Measurements from ENCODE around the gene PLCH1. TPM values are rescaled to one million over a fixed set of nuclear protein-coding genes. Genes with fewer than 3 reads are reported as not detected.

PLCH1 gene
- total and polyA plus RNA-seq, 3 experiments from 2014 or later = not detected

DNA sequence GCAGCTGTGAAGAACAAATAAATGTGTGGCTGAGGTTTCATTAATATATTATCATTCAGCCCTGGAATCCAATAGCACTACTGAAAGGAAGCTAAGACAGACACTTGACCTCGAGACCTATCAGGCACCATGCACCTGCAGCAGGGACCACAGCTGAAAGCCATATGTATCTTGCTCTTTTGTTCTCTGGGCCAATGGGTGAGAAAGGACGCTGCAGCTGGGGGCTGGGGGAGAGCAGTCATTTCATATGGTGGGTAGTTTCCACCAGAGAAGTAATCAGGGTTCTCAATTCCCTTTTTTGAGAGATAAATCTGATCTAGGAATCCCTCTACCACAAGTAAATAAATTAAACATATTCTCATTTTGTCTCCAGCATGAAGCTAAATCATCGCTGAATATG is 225.8 kb downstream of the PLCH1 start:
- Histone ChIP-seq H3K4me3 (ENCODE audit: low read length) (no peak overlapping the region), H3K9me3 (ENCODE audit: low read length) (no peaks in the 10 kb centered on the region), H3K27me3 (ENCODE audit: insufficient read depth, low read length, poor library complexity, severe bottlenecking) (no peaks in the 10 kb centered on the region), H3K4me1 (ENCODE audit: insufficient read depth, low read length) (no peaks in the 10 kb centered on the region), H3K27ac (ENCODE audit: low read depth, low read length) (no peak overlapping the region), H3K36me3 (ENCODE audit: insufficient read depth, low read length) (no peaks in the 10 kb centered on the region)
- CTCF ChIA-PET = no interaction called here
- Mint-ChIP-seq H3K4me1 (no peaks in the 10 kb centered on the region), H3K9me3 (peaks cover 0 to 2% (median 0%) of the 10 kb centered on the region in 5 donors), H3K27ac (no peak overlapping the region), H3K36me3 (no peaks in the 10 kb centered on the region), H3K27me3 (peaks cover 0 to 1% of the 10 kb centered on the region in 2 donors), H3K4me3 (no peak overlapping the region)
- POLR2A ChIA-PET = no interaction called here
- no peak for DNase-seq

DNA sequence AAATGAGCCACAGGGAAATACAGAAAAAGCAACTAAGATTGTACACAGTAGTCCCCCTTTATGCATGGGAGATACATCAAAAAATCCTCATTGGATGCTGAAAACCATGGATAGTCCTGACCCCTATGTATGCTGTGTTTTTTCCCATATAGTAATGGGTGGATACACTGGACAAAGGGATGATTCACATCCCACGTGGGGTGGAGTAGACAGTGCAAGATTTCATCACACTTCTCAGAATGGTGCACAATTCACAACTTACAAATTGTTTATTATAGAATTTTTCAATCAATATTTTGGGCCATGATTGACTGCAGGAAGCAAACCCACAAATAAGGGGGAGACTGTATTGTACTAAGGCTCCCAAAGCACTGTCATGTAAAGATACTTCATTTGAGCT is 227.0 kb downstream of the PLCH1 start:
- Mint-ChIP-seq H3K4me1 (no peaks in the 10 kb centered on the region), H3K27ac (no peak overlapping the region), H3K36me3 (no peaks in the 10 kb centered on the region), H3K27me3 (peaks cover 0 to 1% of the 10 kb centered on the region in 2 donors), H3K4me3 (no peak overlapping the region), H3K9me3 (peaks cover 0 to 2% (median 0%) of the 10 kb centered on the region in 5 donors)
- Histone ChIP-seq H3K27me3 (ENCODE audit: insufficient read depth, low read length, poor library complexity, severe bottlenecking) (no peaks in the 10 kb centered on the region), H3K4me3 (ENCODE audit: low read length) (no peak overlapping the region), H3K36me3 (ENCODE audit: insufficient read depth, low read length) (no peaks in the 10 kb centered on the region), H3K4me1 (ENCODE audit: insufficient read depth, low read length) (no peaks in the 10 kb centered on the region), H3K9me3 (ENCODE audit: low read length) (no peaks in the 10 kb centered on the region), H3K27ac (ENCODE audit: low read depth, low read length) (no peak overlapping the region)
- no peak for DNase-seq
- ChIA-PET POLR2A (no interaction called here), CTCF (no interaction called here)

DNA sequence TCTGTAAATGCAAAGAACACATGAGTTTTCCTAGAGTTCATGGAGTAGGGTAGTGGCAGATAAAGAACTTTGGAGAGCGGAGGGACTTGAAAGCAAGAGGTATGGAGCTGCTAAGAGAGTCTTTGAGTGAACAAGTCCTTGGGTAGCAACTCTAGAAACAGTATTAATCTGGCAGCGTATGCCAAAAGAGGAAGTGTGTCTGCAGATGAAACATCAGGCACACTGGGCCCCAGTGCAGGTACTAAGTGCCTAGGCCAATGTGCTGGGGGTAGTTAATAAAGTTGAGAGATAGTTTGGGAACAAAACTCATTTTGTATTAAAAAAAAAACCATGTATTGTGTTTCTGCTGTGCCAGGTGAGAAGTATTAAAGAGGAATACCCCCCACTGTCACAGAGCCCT is 228.4 kb downstream of the PLCH1 start:
- Mint-ChIP-seq H3K4me3 (no peak overlapping the region), H3K27ac (no peak overlapping the region), H3K9me3 (peaks cover 0 to 8% (median 6%) of the 10 kb centered on the region in 5 donors), H3K27me3 (peaks cover 0 to 5% of the 10 kb centered on the region in 2 donors), H3K4me1 (no peaks in the 10 kb centered on the region), H3K36me3 (no peaks in the 10 kb centered on the region)
- H3K4me3 ChIP-seq (ENCODE audit: low read length) = no peak overlapping the region
- no peaks in the 10 kb centered on the region for H3K36me3 ChIP-seq (ENCODE audit: insufficient read depth, low read length)
- no peaks in the 10 kb centered on the region for H3K27me3 ChIP-seq (ENCODE audit: insufficient read depth, low read length, poor library complexity, severe bottlenecking)
- no peaks in the 10 kb centered on the region for H3K9me3 ChIP-seq (ENCODE audit: low read length)
- CTCF ChIA-PET = no interaction called here
- POLR2A ChIA-PET = no interaction called here
- no peaks in the 10 kb centered on the region for H3K4me1 ChIP-seq (ENCODE audit: insufficient read depth, low read length)
- no peak for DNase-seq
- no peak overlapping the region for H3K27ac ChIP-seq (ENCODE audit: low read depth, low read length)

- Mint-ChIP-seq H3K4me1 (no peaks in the 10 kb centered on the region), H3K27me3 (peaks cover 0 to 5% of the 10 kb centered on the region in 2 donors), H3K4me3 (no peak overlapping the region), H3K9me3 (peaks cover 0 to 8% (median 6%) of the 10 kb centered on the region in 5 donors), H3K27ac (no peak overlapping the region), H3K36me3 (no peaks in the 10 kb centered on the region)
- Histone ChIP-seq H3K9me3 (ENCODE audit: low read length) (no peaks in the 10 kb centered on the region), H3K27ac (ENCODE audit: low read depth, low read length) (no peak overlapping the region), H3K4me3 (ENCODE audit: low read length) (no peak overlapping the region), H3K27me3 (ENCODE audit: insufficient read depth, low read length, poor library complexity, severe bottlenecking) (no peaks in the 10 kb centered on the region), H3K4me1 (ENCODE audit: insufficient read depth, low read length) (no peaks in the 10 kb centered on the region), H3K36me3 (ENCODE audit: insufficient read depth, low read length) (no peaks in the 10 kb centered on the region)
- CTCF ChIA-PET = no interaction called here
- no peak for DNase-seq
- POLR2A ChIA-PET = no interaction called here
Measured at GRCh38 chr3:155512867-155513261, 232.0 kb downstream of the PLCH1 start.

- Mint-ChIP-seq H3K4me3 (peak overlapping the region in 1 of 7 donors; percentile 24), H3K27me3 (peaks cover 0 to 5% of the 10 kb centered on the region in 2 donors), H3K4me1 (no peaks in the 10 kb centered on the region), H3K36me3 (no peaks in the 10 kb centered on the region), H3K9me3 (peaks cover 0 to 8% (median 6%) of the 10 kb centered on the region in 5 donors), H3K27ac (no peak overlapping the region)
- Histone ChIP-seq H3K27me3 (ENCODE audit: insufficient read depth, low read length, poor library complexity, severe bottlenecking) (no peaks in the 10 kb centered on the region), H3K27ac (ENCODE audit: low read depth, low read length) (no peak overlapping the region), H3K4me1 (ENCODE audit: insufficient read depth, low read length) (no peaks in the 10 kb centered on the region), H3K36me3 (ENCODE audit: insufficient read depth, low read length) (no peaks in the 10 kb centered on the region), H3K4me3 (ENCODE audit: low read length) (no peak overlapping the region), H3K9me3 (ENCODE audit: low read length) (no peaks in the 10 kb centered on the region)
- ChIA-PET CTCF (no interaction called here), POLR2A (no interaction called here)
- no peak for DNase-seq
Measured at GRCh38 chr3:155512175-155512866, 232.6 kb downstream of the PLCH1 start.

- H3K27me3 Mint-ChIP-seq = no peaks in the 10 kb centered on the region
- no peaks in the 10 kb centered on the region for H3K4me1 ChIP-seq (ENCODE audit: insufficient read depth, low read length)
- H3K9me3 ChIP-seq (ENCODE audit: low read length) = no peaks in the 10 kb centered on the region
- no peaks in the 10 kb centered on the region for H3K36me3 ChIP-seq (ENCODE audit: insufficient read depth, low read length)
- no peak overlapping the region for H3K27ac Mint-ChIP-seq
- H3K9me3 Mint-ChIP-seq = peaks cover 0 to 5% (median 0%) of the 10 kb centered on the region in 5 donors
- H3K36me3 Mint-ChIP-seq = no peaks in the 10 kb centered on the region
- no peaks in the 10 kb centered on the region for H3K27me3 ChIP-seq (ENCODE audit: insufficient read depth, low read length, poor library complexity, severe bottlenecking)
- CTCF ChIA-PET = no interaction called here
- H3K27ac ChIP-seq (ENCODE audit: low read depth, low read length) = no peak overlapping the region
- no peak overlapping the region for H3K4me3 ChIP-seq (ENCODE audit: low read length)
- H3K4me1 Mint-ChIP-seq = no peaks in the 10 kb centered on the region
- H3K4me3 Mint-ChIP-seq = no peak overlapping the region
- DNase-seq = no peak
- POLR2A ChIA-PET = no interaction called here
Measured at GRCh38 chr3:155504682-155505081, 240.2 kb downstream of the PLCH1 start.

DNA sequence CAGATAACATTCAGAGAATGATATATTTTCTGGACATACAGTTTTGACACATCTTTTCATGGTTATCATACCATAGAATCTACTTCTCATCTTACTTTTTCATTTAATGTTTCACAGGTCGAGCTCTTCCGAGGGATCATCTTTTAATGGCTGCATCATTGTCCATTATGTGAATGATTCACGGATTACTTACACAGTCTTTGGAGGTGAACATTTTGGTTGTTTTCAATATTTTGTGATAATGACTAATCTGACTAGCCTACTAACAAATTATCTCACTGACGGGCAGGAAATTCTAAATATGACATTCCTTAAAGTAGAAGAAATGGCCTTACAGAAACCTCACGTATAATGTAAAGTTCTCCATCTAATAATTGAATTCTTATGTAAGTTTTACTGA is 242.2 kb downstream of the PLCH1 start:
- CTCF ChIA-PET = no interaction called here
- no peak overlapping the region for H3K27ac ChIP-seq (ENCODE audit: low read depth, low read length)
- H3K4me1 Mint-ChIP-seq = no peaks in the 10 kb centered on the region
- H3K27me3 Mint-ChIP-seq = no peaks in the 10 kb centered on the region
- H3K4me3 Mint-ChIP-seq = no peak overlapping the region
- no peak overlapping the region for H3K27ac Mint-ChIP-seq
- no peaks in the 10 kb centered on the region for H3K27me3 ChIP-seq (ENCODE audit: insufficient read depth, low read length, poor library complexity, severe bottlenecking)
- no peak overlapping the region for H3K4me3 ChIP-seq (ENCODE audit: low read length)
- no peaks in the 10 kb centered on the region for H3K36me3 Mint-ChIP-seq
- no peaks in the 10 kb centered on the region for H3K4me1 ChIP-seq (ENCODE audit: insufficient read depth, low read length)
- DNase-seq = no peak
- H3K36me3 ChIP-seq (ENCODE audit: insufficient read depth, low read length) = no peaks in the 10 kb centered on the region
- H3K9me3 Mint-ChIP-seq = peaks cover 0 to 5% (median 0%) of the 10 kb centered on the region in 5 donors
- POLR2A ChIA-PET = no interaction called here
- H3K9me3 ChIP-seq (ENCODE audit: low read length) = no peaks in the 10 kb centered on the region

- Histone ChIP-seq H3K4me3 (ENCODE audit: low read length) (no peak overlapping the region), H3K27ac (ENCODE audit: low read depth, low read length) (no peak overlapping the region), H3K9me3 (ENCODE audit: low read length) (no peaks in the 10 kb centered on the region), H3K36me3 (ENCODE audit: insufficient read depth, low read length) (no peaks in the 10 kb centered on the region), H3K27me3 (ENCODE audit: insufficient read depth, low read length, poor library complexity, severe bottlenecking) (no peaks in the 10 kb centered on the region), H3K4me1 (ENCODE audit: insufficient read depth, low read length) (no peaks in the 10 kb centered on the region)
- Mint-ChIP-seq H3K27me3 (peaks cover 0 to under 1% of the 10 kb centered on the region in 2 donors), H3K9me3 (peaks cover 0 to 2% (median 0%) of the 10 kb centered on the region in 5 donors), H3K27ac (no peak overlapping the region), H3K36me3 (no peaks in the 10 kb centered on the region), H3K4me1 (no peaks in the 10 kb centered on the region), H3K4me3 (no peak overlapping the region)
- POLR2A ChIA-PET = no interaction called here
- DNase-seq = no peak
- CTCF ChIA-PET = no interaction called here
Measured at GRCh38 chr3:155500194-155500818, 244.6 kb downstream of the PLCH1 start.

Measured in CD8-positive, alpha-beta memory T cell (primary cell).